Activated CD4-positive, CD25-positive, alpha-beta regulatory T cell treated with anti-CD3 and anti-CD28 coated beads, Interleukin-2, amount 50 U/mL, for 72 hours (primary cell): ENCODE results near the gene ST6GALNAC5.
"Not testable (repeated sequence)": the region's sequence is repeated elsewhere in the genome, so short reads cannot be mapped to it uniquely, and the experiment has no call there.

ENCODE experiments used
- DNase-seq: peaks from one replicate; pipeline ENCODE4 v3.0.0; 2021

The ST6GALNAC5 gene

GRCh38 chr1:76939050-76939816, 72.0 kb downstream of the ST6GALNAC5 start:
- no peak for DNase-seq

GRCh38 chr1:76939817-76940216, 72.5 kb downstream of the ST6GALNAC5 start:
- no peak for DNase-seq

- DNase-seq, result no peak
Observed at GRCh38 chr1:76940571-76941335, 73.5 kb downstream of the ST6GALNAC5 start.

- DNase-seq, result no peak
Observed at GRCh38 chr1:76942549-76942948, 75.3 kb downstream of the ST6GALNAC5 start.

- no peak for DNase-seq
Observed at GRCh38 chr1:76944942-76945341, 77.7 kb downstream of the ST6GALNAC5 start.

GRCh38 chr1:76948846-76949245, 81.6 kb downstream of the ST6GALNAC5 start:
- no peak for DNase-seq

GRCh38 chr1:76949503-76949902, 82.2 kb downstream of the ST6GALNAC5 start:
- DNase-seq, result no peak

GRCh38 chr1:76950306-76950705, 83.0 kb downstream of the ST6GALNAC5 start:
- DNase-seq, result no peak

- DNase-seq, result no peak
Observed at GRCh38 chr1:76951153-76951552, 83.9 kb downstream of the ST6GALNAC5 start.

- no peak for DNase-seq
Observed at GRCh38 chr1:76955652-76956051, 88.4 kb downstream of the ST6GALNAC5 start.

GRCh38 chr1:76957961-76958360, 90.7 kb downstream of the ST6GALNAC5 start:
- no peak for DNase-seq

GRCh38 chr1:76958828-76959227, 91.5 kb downstream of the ST6GALNAC5 start:
- DNase-seq, result no peak

- DNase-seq, result no peak
Observed at GRCh38 chr1:76959556-76959955, 92.3 kb downstream of the ST6GALNAC5 start.

- no peak for DNase-seq
Observed at GRCh38 chr1:76961181-76961819, 94.0 kb downstream of the ST6GALNAC5 start.

GRCh38 chr1:76961820-76962207, 94.5 kb downstream of the ST6GALNAC5 start:
- DNase-seq, result no peak

GRCh38 chr1:76981267-76981666, 114.0 kb downstream of the ST6GALNAC5 start:
- DNase-seq, result not testable (repeated sequence)

- DNase-seq, result no peak
Observed at GRCh38 chr1:76989976-76990375, 122.7 kb downstream of the ST6GALNAC5 start.

- DNase-seq, result no peak
Observed at GRCh38 chr1:76993036-76993435, 125.8 kb downstream of the ST6GALNAC5 start.

GRCh38 chr1:76998582-76999223, 131.4 kb downstream of the ST6GALNAC5 start:
- no peak for DNase-seq

GRCh38 chr1:77007675-77008074, 140.4 kb downstream of the ST6GALNAC5 start:
- no peak for DNase-seq

GRCh38 chr1:77010937-77011336, 143.7 kb downstream of the ST6GALNAC5 start:
- DNase-seq, result no peak

- DNase-seq, result no peak
Observed at GRCh38 chr1:77012066-77012465, 144.8 kb downstream of the ST6GALNAC5 start.

GRCh38 chr1:77014073-77014788, 147.0 kb downstream of the ST6GALNAC5 start:
- DNase-seq, result no peak
